Thoracic aorta (tissue), 2 donors: ENCODE data around the gene KRTAP9-6. TPM values are rescaled to one million over a fixed set of nuclear protein-coding genes. Genes with fewer than 3 reads are reported as not detected.

Source experiments
- ATAC-seq: fragments of 150-250 bp; one replicate; pipeline ENCODE4 v1.8.0; 2017; ENCODE audit warnings: low read depth; ENCODE audit not compliant: insufficient number of reproducible peaks, low FRiP score
- DNase-seq: peaks from one replicate; pipeline ENCODE4 v3.0.0-alpha.2; 2020; ENCODE audit warnings: low spot score
- H3K27ac ChIP-seq, 2 donors: fragments of 200-600 bp; sonication (generic); 1 replicate in 1 of 2; 2 replicates in 1 of 2; pipeline ENCODE4 v1.5.1; 2016; ENCODE audit warnings: mild to moderate bottlenecking in 2 of 2, moderate library complexity in 2 of 2
- H3K27me3 ChIP-seq: fragments of 200-600 bp; sonication (generic); replicated peaks from 2 replicates; pipeline ENCODE4 v1.6.0; 2016; ENCODE audit warnings: mild to moderate bottlenecking; ENCODE audit not compliant: insufficient read depth
- H3K36me3 ChIP-seq: fragments of 200-600 bp; sonication (generic); one replicate; pipeline ENCODE4 v1.5.1; 2016
- H3K4me1 ChIP-seq, 2 donors: fragments of 200-600 bp; sonication (generic); 1 replicate in 1 of 2; 2 replicates in 1 of 2; pipeline versions ENCODE4 v1.5.1 to v1.6.0; 2016; ENCODE audit warnings: low read depth in 2 of 2, mild to moderate bottlenecking in 1 of 2; ENCODE audit not compliant: control insufficient read depth in 1 of 2
- H3K4me3 ChIP-seq: fragments of 200-600 bp; sonication (generic); 2 replicates; pipeline ENCODE4 v1.5.1; 2016; ENCODE audit warnings: mild to moderate bottlenecking
- H3K9me3 ChIP-seq: fragments of 200-600 bp; sonication (generic); 2 replicates; pipeline ENCODE4 v1.5.1; 2016
- total RNA-seq, 2 donors: library from RNA; depleted of rRNA; stranded (reverse); fragments of >200 nt; gene quantifications; one replicate each; pipeline versions ENCODE4 v1.1.0 to v1.2.3, GENCODE V29; 2016
- TF ChIP-seq, protein P1 (sequence below): fragments of 200-600 bp; sonication (generic); IDR thresholded peaks from one replicate; pipeline ENCODE4 v1.5.1; 2019; ENCODE audit warnings: antibody characterized with exemption

KRTAP9-6 gene
- total RNA-seq, 2 donors from 2014 or later, result not detected

DNA sequence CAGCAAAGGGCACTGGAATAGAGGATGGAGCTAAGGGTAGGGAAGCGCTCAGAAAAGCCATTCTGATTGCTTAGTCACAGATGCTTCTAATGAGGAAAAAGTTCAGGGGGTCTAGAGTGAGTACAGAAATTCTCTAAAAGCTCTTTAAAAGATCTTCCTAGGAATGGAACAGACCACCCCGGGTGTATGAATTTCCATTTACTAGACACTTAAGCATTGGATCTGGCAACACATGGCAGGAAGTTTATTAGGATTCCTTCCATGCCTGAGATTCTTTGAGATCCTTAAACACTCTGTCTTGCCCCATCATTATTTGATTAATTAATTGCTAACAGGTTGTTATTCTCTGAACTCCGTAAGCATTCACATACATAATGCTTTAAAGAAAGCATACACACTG lies 18.9 kb downstream of the KRTAP9-6 start:
- no peak overlapping the region for H3K4me3 ChIP-seq
- TF ChIP-seq, protein P1, sequence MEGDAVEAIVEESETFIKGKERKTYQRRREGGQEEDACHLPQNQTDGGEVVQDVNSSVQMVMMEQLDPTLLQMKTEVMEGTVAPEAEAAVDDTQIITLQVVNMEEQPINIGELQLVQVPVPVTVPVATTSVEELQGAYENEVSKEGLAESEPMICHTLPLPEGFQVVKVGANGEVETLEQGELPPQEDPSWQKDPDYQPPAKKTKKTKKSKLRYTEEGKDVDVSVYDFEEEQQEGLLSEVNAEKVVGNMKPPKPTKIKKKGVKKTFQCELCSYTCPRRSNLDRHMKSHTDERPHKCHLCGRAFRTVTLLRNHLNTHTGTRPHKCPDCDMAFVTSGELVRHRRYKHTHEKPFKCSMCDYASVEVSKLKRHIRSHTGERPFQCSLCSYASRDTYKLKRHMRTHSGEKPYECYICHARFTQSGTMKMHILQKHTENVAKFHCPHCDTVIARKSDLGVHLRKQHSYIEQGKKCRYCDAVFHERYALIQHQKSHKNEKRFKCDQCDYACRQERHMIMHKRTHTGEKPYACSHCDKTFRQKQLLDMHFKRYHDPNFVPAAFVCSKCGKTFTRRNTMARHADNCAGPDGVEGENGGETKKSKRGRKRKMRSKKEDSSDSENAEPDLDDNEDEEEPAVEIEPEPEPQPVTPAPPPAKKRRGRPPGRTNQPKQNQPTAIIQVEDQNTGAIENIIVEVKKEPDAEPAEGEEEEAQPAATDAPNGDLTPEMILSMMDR, result no peak
- no peaks in the 10 kb centered on the region for H3K4me1 ChIP-seq
- no peak overlapping the region for H3K27ac ChIP-seq
- DNase-seq, result no peak
- H3K9me3 ChIP-seq, result no peaks in the 10 kb centered on the region
- no peaks in the 10 kb centered on the region for H3K27me3 ChIP-seq
- H3K36me3 ChIP-seq, result no peaks in the 10 kb centered on the region
- ATAC-seq, result no peak

DNA sequence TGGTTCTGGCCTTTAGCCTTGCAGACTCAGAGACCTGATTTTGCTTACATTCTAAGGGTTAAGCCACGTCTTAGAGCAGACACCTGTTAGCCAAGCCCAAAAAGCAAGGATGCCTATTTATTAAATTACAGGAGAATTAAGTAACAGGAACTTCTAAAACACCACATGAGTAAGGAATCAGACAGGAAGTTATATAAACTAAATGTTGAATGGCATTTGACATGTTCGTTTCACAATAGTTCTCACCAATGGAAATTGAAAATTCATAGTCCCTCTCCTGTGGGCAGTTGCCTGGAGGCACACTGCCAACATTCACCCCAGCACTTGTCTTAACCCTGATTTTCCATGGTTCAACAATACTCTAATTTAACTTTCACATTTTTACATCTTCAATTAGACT lies 19.4 kb downstream of the KRTAP9-6 start:
- H3K36me3 ChIP-seq, result no peaks in the 10 kb centered on the region
- no peak for DNase-seq
- TF ChIP-seq, protein P1, result no peak
- H3K4me1 ChIP-seq, result no peaks in the 10 kb centered on the region
- H3K27ac ChIP-seq, result no peak overlapping the region
- no peak for ATAC-seq
- no peaks in the 10 kb centered on the region for H3K9me3 ChIP-seq
- no peaks in the 10 kb centered on the region for H3K27me3 ChIP-seq
- H3K4me3 ChIP-seq, result no peak overlapping the region

DNA sequence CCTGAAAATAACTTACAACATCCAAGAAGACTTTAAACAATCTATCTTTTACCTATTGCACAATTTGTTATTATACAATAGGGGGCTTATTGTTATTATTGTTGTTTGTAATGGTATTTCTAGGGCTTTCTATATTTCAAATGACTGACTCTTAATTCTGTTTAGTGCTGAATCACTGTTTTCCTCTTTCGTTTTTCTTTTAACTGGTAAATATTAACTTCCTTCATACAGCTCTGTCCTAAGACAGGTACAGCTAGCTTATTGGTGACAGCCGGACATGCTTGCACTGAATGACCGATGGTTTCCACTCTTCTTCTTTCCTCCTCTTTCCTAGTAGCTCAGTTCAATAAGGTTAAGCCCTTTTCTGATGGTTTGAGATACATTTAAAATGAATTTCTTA lies 21.9 kb downstream of the KRTAP9-6 start:
- TF ChIP-seq, protein P1, result no peak
- Histone ChIP-seq H3K4me3 (no peak overlapping the region), H3K4me1 (no peaks in the 10 kb centered on the region), H3K9me3 (no peaks in the 10 kb centered on the region), H3K27ac (no peak overlapping the region), H3K36me3 (no peaks in the 10 kb centered on the region), H3K27me3 (no peaks in the 10 kb centered on the region)
- no peak for DNase-seq
- no peak for ATAC-seq

DNA sequence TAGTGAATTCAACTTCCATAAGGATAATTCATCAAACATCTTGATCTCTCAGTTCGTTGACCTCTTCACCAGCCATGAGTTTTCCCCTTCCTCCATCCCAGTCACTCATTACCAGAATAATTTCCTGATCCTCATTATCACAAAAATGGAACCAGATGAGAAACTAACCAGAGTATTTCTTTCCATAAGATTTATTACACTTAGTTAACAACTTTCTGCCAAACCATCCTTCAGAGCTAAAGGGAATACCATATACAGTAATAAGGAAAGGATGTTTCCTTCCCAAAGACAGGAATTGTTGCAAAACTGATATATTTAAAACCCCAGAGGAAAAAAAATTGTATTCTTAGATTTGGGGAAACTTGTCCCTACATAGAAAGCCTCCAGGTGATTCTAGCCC lies 28.8 kb downstream of the KRTAP9-6 start:
- H3K27me3 ChIP-seq, result no peaks in the 10 kb centered on the region
- H3K4me3 ChIP-seq, result no peak overlapping the region
- H3K4me1 ChIP-seq, result no peaks in the 10 kb centered on the region
- no peaks in the 10 kb centered on the region for H3K9me3 ChIP-seq
- H3K36me3 ChIP-seq, result no peaks in the 10 kb centered on the region
- DNase-seq (no peak), ATAC-seq (no peak)
- H3K27ac ChIP-seq, result no peak overlapping the region
- TF ChIP-seq, protein P1, result no peak

DNA sequence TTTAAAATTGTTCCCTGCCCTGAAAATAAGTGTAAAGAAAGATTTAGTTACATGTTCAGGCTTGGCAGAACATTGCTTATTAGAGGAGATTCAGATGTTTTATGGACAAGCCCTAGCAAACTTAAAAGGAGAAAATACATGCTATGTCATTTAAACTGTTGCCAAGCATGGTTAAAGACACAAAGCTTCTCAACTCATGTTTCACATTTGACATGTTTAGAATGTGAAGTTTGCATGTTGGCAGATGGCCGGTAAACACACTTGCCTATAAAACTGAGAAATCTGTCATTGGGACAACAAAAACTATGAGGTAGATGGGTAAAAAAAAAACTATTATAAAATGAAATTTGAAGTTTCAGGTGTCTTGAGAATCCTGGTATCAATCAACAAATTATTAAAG lies 31.7 kb downstream of the KRTAP9-6 start:
- Histone ChIP-seq H3K9me3 (no peaks in the 10 kb centered on the region), H3K4me1 (no peaks in the 10 kb centered on the region)
- DNase-seq, result no peak

More for the DNA sequence above, 31.7 kb downstream of the KRTAP9-6 start:
- Histone ChIP-seq H3K4me3 (no peak overlapping the region), H3K36me3 (no peaks in the 10 kb centered on the region), H3K27ac (no peak overlapping the region), H3K27me3 (no peaks in the 10 kb centered on the region)
- TF ChIP-seq, protein P1, result no peak
- ATAC-seq, result no peak
